HG02759 (cell line): ENCODE data around the gene FAIM2.

Experiments
- ATAC-seq: cut with Tn5 transposase; IDR thresholded peaks from one replicate; pipeline ENCODE4 v1.9.1; 2021; ENCODE audit warnings: mild to moderate bottlenecking, moderate library complexity; ENCODE audit not compliant: unreplicated experiment

The FAIM2 gene

DNA sequence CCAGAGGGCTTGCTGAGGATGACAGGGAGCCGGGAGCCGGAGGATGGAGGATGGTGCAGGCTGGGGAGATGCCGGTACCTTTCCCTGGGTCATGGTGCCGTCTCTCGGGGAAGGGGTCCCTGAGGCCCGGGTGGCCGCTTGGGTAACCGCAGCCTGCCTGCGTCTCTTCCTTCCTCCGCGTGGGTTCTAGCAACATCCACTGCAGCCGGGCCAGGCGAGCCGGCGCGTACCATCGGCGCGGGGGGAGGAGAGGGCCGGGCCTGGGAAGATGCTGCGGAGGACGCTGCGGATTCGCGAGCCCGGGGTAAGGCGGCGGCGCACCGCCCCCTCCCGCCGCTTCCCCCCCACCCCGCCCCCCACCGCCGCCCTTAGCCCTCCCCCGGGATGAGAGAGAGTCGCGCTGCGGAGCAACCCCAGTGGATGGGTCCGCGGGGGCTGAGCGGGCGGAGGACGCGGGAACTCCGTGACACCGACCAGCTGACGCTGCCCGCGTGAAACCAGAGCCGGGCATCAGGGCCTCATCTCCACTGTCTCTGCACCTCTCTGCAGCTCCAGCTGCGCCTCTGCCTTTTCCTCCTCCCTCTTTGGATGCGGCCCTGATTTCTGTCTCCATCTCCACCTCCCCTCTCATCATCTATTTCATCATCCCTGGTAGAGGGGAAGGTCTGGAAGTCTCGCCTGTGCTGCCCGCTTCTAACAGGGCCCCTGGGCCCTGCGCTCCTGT, at the start of gene FAIM2:
TSS of gene FAIM2 (minus strand) at position 201 of the 724 bp plus-strand sequence. CDS start at position 93, 108 bp downstream.
- ATAC-seq = no peak

DNA sequence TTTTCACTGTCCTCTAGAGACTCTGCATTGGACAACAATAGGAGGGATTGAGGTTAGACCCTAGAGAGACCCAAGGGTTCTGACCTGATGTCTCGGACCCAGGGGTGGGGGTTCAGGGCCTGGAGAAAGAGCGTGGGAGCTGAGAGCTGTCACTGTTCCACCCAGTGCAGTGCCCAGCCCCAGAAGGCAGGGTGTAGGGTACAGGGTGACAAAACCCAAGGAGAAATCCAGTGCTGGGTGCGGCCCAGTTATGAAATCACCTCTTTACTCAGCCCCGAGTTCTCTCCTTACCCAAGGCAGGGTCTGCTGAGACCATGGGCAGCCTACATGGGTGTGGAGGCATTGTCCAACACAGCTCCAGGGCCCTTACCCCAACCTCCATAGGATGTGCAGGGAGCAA, 49.5 kb upstream of the FAIM2 start:
- ATAC-seq = no peak

DNA sequence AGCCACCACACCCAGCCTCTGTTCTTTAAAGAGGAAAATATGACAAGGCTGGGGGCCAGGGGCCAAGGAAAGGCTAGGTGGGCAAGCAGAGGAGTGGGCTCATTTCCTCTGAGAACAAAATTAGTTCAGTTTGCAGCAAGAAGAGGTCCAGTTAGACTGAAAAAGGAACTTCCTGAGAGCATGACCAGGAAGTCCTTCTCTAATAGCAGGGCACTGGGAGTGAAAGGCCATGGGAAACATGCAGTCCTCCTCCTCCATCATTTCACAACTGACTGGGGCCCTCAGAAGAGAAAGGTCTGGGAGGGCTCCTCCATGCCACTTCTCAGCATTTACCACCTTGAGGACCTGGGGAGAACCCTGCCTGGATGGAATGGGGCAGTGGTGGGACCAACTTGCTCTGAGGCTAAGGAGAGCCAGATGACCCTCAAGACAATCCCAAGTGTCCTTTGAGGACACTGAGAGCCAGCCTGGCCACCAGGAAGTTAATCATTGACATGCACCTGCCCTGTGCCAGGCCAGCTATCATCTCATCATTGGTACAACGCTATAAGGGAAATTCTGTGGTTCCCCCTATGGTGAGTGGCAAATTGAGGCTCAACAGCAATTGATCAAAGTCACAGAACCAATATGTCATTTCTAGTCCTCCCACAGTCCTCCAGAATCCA, 48.8 kb upstream of the FAIM2 start:
- no peak for ATAC-seq

GRCh38 chr12:49951411-49952240, 47.9 kb upstream of the FAIM2 start:
- ATAC-seq = no peak

- ATAC-seq = no peak
Observed at GRCh38 chr12:49950273-49951251, 46.9 kb upstream of the FAIM2 start, which contains the start of gene AQP2. AQP2 (plus strand) TSS chr12:49950737; CDS start chr12:49950831, 94 bp downstream.

DNA sequence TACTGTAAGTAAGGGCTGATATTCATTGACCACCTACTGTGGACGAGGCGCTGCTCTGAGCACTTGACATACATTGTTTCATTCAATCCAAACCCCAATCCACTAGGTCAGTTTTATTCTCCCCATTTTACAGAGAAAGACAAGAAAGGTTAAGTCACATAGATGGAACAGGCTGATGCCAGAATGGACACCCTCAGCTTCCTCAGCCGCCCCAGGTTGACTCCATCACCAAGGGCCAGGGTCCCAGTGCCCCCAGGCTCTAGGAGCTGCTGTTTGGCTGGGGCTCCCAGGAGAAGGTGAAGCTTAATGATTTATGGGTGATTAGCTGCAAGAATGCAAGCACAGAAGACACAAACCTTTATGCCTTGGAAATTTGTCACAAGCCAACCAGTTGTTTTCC, 46.2 kb upstream of the FAIM2 start:
- no peak for ATAC-seq

- no peak for ATAC-seq
Observed at GRCh38 chr12:49948866-49949845, 45.5 kb upstream of the FAIM2 start.

DNA sequence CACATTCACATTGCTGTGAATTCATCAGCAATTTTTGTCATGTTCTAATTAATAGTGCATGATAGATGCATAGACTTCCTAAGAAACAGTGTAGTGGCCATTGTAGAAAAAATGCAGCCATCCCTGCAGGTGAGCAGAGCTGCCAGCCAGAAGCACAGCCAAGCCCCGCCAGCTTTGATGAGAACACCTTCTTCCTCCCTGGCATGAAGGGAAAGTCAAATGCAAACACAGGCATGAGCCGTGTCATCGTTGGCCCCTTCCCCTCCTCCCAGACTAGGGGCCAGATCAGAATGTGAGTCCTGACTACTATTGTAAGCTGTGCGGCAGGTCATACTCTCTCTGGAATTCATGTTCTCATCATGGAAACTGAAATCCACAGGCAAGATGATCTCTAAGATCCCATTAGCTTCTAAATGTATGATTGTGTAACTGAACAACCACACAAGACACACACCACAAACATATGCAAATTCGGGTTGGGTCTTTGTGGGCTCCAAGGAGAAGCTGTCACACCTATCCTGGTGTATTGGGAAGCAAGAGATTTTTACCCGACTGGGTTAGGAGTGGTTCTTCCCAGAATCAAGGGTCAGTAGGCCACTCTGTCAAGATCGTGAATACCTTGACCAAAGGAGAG, 44.0 kb upstream of the FAIM2 start:
- no peak for ATAC-seq

DNA sequence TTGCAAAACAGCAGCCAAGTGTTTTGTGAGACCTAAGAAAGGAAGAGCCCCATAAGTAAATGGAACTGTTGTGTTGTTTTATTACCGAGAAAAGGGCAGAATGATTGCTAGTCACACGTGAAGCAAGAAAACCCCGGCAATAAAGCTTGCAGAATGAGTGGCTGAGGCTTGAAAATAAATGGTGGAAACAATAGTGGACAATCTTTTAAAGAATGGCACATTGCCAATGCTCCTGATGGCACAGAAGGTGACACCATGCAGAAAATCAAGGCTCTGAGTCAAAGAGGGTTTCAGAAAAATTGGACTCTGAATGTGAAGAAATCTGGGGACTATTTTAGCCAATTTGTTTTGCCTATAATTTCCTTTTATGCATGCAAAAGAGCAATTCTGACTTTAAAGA, 42.8 kb upstream of the FAIM2 start:
- no peak for ATAC-seq

DNA sequence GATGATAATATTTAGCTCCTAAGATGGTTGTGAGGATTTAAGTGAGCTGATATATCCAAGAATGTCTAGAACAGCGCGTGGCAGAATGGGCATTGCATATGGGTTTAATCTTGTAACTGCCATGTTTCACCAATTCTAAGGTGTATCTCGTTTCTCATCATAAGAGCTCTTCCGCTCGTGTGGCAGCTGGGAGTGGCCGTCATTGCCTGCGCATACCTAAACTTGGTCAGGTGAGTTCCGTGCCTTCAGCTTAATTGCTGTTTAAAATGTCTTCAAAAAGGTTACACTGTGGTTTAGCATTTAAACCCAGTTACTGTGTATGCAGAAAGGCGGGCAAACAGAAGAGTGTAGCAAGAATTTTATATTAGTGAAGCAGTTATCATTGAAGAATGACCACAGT, 42.4 kb upstream of the FAIM2 start:
- no peak for ATAC-seq

DNA sequence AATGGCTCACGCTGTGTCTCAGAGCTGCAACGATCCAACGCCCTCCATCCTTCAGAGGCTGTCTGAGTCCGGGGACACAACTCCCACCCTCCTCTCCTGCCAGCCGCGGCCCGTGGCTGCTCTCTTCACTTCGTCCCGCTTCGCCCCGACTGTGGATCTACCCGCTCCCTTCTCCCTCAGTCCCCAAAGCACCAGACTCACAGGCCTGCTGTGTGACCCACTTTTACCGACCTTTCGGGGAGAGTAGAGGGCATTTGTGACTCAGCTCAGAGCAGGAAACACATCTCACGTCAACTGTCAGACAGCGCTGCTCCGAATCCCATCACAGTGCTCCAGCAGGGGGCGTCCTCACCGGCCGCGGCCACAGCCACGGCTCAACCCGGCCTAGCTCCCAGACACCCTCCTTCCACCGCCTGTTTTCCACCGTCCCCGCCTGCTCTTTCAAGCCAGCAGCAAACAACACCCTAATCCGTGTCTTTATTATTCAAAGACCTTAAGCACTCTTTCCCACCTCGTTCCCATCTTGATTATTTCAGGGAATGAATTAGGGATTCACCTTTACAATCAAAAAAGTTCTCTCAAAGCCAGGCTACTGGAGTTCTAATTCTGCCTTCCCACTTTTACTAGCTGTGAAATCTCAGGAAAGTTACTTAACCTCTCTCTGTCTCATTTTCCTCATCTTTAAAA, 41.8 kb upstream of the FAIM2 start:
- ATAC-seq = peak; percentile 84

GRCh38 chr12:49944718-49945117, 41.0 kb upstream of the FAIM2 start:
- ATAC-seq = no peak

GRCh38 chr12:49944046-49944445, 40.3 kb upstream of the FAIM2 start:
- ATAC-seq = no peak

- no peak for ATAC-seq
Observed at GRCh38 chr12:49943625-49943960, 39.9 kb upstream of the FAIM2 start.

DNA sequence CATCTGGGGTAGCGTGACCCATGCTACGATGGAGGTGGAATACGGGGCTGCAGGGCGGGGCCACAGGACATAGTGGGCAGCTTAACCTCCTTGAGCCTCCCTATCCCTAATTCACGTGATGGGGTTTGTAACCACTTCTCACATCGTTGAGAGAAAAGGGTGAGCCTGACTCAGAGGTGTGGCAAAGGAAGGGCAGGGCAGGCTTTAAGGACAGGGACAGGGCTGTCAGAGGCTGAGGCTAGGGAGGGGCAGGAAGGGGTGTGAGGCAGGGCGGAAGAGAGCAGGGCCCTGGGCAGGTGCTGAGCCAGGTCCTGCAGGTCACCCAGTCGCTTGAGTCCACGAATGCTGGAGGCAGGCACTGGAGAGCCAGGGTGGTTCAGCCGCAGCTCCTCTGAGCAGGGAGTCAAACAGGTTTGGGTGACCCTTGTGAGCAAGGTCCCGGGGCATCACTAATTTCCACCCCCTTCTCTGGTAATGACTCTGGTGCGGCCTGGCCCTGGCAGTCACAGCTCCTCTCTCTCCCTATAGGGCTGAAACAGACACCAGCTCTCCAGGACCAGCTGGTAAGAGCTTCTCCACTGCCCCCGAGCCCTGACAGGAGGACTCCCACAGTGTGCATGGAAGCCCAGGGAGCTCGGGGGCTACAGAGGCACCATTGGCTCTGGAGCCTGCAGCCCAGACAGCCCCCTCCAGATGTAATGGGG, 39.4 kb upstream of the FAIM2 start:
- ATAC-seq = no peak

GRCh38 chr12:49942512-49942893, 38.8 kb upstream of the FAIM2 start:
- ATAC-seq = no peak

- ATAC-seq = no peak
Observed at GRCh38 chr12:49941556-49942511, 38.1 kb upstream of the FAIM2 start.
